ENCODE data around the gene RNF151.

DNA sequence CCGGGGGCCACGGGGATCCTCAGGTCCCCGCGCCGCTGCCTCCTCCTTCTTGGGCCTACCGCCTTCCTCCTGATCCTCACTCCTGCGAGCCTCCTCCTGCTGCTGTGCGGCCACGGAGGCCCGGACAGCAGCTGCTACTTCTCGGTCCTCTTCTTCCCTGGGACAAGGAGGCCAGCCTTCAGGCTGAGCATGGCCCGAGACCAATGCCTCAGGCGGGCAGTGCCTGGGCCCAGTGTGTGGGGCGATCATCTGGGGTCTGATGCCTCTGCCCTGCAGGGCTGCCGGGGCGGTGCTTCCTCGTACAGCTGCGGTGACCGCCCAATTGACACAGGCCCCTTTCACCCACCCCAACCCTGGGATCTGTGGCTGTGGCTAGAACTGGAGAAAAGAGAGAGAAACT lies 34.4 kb downstream of the RNF151 start:
- TF ChIP-seq HHEX (CRISPR knock-in tag; IDR thresholded peaks at IDR 0.05) (no peak), JARID2 (CRISPR knock-in tag; IDR thresholded peaks at IDR 0.05; ENCODE audit: insufficient replicate concordance) (no peak), EP300 (IDR thresholded peaks at IDR 0.05; ENCODE audit: low read depth in 2 of 2, low read length in 2 of 2) (no peak), EP300 (CRISPR knock-in tag; IDR thresholded peaks at IDR 0.05; ENCODE audit: borderline replicate concordance) (no peak), RNF2 (conservative IDR thresholded peaks at IDR 0.05; ENCODE audit: low read depth) (no peak), HDAC2 (CRISPR knock-in tag; IDR thresholded peaks at IDR 0.05) (no peak), BRF2 (CRISPR knock-in tag; IDR thresholded peaks at IDR 0.05) (no peak), ZNF562 (CRISPR knock-in tag; IDR thresholded peaks at IDR 0.05; ENCODE audit: borderline replicate concordance) (no peak), STAT5B (CRISPR knock-in tag; IDR thresholded peaks at IDR 0.05) (no peak), TEAD2 (CRISPR knock-in tag; IDR thresholded peaks at IDR 0.05) (no peak), POLR2AphosphoS5 (IDR thresholded peaks at IDR 0.05; ENCODE audit: low read depth, low read length) (no peak), TEAD3 (CRISPR knock-in tag; optimal IDR thresholded peaks at IDR 0.05; ENCODE audit: borderline replicate concordance) (no peak)
- TF ChIP-seq, protein P1, sequence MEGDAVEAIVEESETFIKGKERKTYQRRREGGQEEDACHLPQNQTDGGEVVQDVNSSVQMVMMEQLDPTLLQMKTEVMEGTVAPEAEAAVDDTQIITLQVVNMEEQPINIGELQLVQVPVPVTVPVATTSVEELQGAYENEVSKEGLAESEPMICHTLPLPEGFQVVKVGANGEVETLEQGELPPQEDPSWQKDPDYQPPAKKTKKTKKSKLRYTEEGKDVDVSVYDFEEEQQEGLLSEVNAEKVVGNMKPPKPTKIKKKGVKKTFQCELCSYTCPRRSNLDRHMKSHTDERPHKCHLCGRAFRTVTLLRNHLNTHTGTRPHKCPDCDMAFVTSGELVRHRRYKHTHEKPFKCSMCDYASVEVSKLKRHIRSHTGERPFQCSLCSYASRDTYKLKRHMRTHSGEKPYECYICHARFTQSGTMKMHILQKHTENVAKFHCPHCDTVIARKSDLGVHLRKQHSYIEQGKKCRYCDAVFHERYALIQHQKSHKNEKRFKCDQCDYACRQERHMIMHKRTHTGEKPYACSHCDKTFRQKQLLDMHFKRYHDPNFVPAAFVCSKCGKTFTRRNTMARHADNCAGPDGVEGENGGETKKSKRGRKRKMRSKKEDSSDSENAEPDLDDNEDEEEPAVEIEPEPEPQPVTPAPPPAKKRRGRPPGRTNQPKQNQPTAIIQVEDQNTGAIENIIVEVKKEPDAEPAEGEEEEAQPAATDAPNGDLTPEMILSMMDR (CRISPR knock-in tag; IDR thresholded peaks at IDR 0.05): no peak
- TF ChIP-seq, protein P2, sequence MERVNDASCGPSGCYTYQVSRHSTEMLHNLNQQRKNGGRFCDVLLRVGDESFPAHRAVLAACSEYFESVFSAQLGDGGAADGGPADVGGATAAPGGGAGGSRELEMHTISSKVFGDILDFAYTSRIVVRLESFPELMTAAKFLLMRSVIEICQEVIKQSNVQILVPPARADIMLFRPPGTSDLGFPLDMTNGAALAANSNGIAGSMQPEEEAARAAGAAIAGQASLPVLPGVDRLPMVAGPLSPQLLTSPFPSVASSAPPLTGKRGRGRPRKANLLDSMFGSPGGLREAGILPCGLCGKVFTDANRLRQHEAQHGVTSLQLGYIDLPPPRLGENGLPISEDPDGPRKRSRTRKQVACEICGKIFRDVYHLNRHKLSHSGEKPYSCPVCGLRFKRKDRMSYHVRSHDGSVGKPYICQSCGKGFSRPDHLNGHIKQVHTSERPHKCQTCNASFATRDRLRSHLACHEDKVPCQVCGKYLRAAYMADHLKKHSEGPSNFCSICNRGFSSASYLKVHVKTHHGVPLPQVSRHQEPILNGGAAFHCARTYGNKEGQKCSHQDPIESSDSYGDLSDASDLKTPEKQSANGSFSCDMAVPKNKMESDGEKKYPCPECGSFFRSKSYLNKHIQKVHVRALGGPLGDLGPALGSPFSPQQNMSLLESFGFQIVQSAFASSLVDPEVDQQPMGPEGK (CRISPR knock-in tag; IDR thresholded peaks at IDR 0.05): no peak
- TF ChIP-seq, protein P3, sequence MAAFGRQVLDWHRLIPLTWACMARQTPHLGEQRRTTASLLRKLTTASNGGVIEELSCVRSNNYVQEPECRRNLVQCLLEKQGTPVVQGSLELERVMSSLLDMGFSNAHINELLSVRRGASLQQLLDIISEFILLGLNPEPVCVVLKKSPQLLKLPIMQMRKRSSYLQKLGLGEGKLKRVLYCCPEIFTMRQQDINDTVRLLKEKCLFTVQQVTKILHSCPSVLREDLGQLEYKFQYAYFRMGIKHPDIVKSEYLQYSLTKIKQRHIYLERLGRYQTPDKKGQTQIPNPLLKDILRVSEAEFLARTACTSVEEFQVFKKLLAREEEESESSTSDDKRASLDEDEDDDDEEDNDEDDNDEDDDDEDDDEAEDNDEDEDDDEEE (CRISPR knock-in tag; IDR thresholded peaks at IDR 0.05): no peak

All from HepG2 (cell line).